Loucy (cell line): ENCODE results near the gene PDGFC.
"Not testable (repeated sequence)": the region's sequence is repeated elsewhere in the genome, so short reads cannot be mapped to it uniquely, and the experiment has no call there.

Source experiments
- H2AFZ ChIP-seq: fragments of 200-600 bp; sonication (generic); 2 replicates; pipeline ENCODE4 v1.6.0; 2016; ENCODE audit warnings: antibody characterized with exemption, mild to moderate bottlenecking, low read length, moderate library complexity
- H3F3A ChIP-seq: fragments of 200-600 bp; 2 replicates; pipeline ENCODE4 v1.6.0; 2016; ENCODE audit warnings: antibody characterized with exemption, low read depth, mild to moderate bottlenecking
- H3K27me3 ChIP-seq: fragments of 200-600 bp; sonication (generic); 2 replicates; pipeline ENCODE4 v1.6.1; 2014; ENCODE audit warnings: low read length, mild to moderate bottlenecking; ENCODE audit not compliant: insufficient read depth, poor library complexity, severe bottlenecking
- H3K36me3 ChIP-seq: fragments of 200-600 bp; sonication (generic); 2 replicates; pipeline ENCODE4 v1.6.1; 2016; ENCODE audit warnings: low read length; ENCODE audit not compliant: insufficient read depth
- H3K4me1 ChIP-seq: fragments of 200-600 bp; sonication (generic); 2 replicates; pipeline ENCODE4 v1.5.1; 2014; ENCODE audit warnings: low read length, mild to moderate bottlenecking; ENCODE audit not compliant: insufficient read depth, poor library complexity, severe bottlenecking
- H3K4me2 ChIP-seq: fragments of 200-600 bp; sonication (generic); 2 replicates; pipeline ENCODE4 v1.6.0; 2014; ENCODE audit warnings: antibody characterized with exemption, low read length, low read depth, mild to moderate bottlenecking; ENCODE audit not compliant: poor library complexity, severe bottlenecking
- H3K4me3 ChIP-seq: fragments of 200-600 bp; sonication (generic); 2 replicates; pipeline ENCODE4 v1.5.1; 2014; ENCODE audit warnings: low read length, mild to moderate bottlenecking, mixed read lengths; ENCODE audit not compliant: poor library complexity, severe bottlenecking
- H3K79me2 ChIP-seq: fragments of 200-600 bp; sonication (generic); 2 replicates; pipeline ENCODE4 v1.6.1; 2014; ENCODE audit warnings: low read length; ENCODE audit not compliant: insufficient read depth
- H3K9ac ChIP-seq: fragments of 200-600 bp; sonication (generic); 2 replicates; pipeline ENCODE4 v1.6.0; 2014; ENCODE audit warnings: mild to moderate bottlenecking, low read depth, low read length, moderate library complexity; ENCODE audit not compliant: poor library complexity, severe bottlenecking
- H3K9me2 ChIP-seq: fragments of 200-600 bp; sonication (generic); replicated peaks from 2 replicates; pipeline ENCODE4 v1.6.1; 2016; ENCODE audit warnings: low read depth, low read length, mixed read lengths
- H3K9me3 ChIP-seq: fragments of 200-600 bp; sonication (generic); 2 replicates; pipeline ENCODE4 v1.6.1; 2014; ENCODE audit warnings: mild to moderate bottlenecking, antibody characterized with exemption, low read length, low read depth; ENCODE audit not compliant: insufficient read depth
- H4K20me1 ChIP-seq: fragments of 200-600 bp; sonication (generic); 2 replicates; pipeline ENCODE4 v1.6.0; 2014; ENCODE audit warnings: antibody characterized with exemption, low read length, mild to moderate bottlenecking; ENCODE audit not compliant: insufficient read depth, poor library complexity, severe bottlenecking
- EZH2phosphoT487 ChIP-seq: fragments of 200-600 bp; IDR thresholded peaks from 2 replicates; pipeline ENCODE4 v1.6.1; 2018; ENCODE audit warnings: antibody characterized with exemption, mild to moderate bottlenecking, moderate library complexity, borderline replicate concordance
- TF ChIP-seq, protein P1 (sequence below): fragments of 200-600 bp; sonication (generic); conservative IDR thresholded peaks from 2 replicates; pipeline ENCODE4 v1.5.1; 2014; ENCODE audit warnings: mild to moderate bottlenecking, antibody characterized with exemption, low read length

Gene PDGFC

DNA sequence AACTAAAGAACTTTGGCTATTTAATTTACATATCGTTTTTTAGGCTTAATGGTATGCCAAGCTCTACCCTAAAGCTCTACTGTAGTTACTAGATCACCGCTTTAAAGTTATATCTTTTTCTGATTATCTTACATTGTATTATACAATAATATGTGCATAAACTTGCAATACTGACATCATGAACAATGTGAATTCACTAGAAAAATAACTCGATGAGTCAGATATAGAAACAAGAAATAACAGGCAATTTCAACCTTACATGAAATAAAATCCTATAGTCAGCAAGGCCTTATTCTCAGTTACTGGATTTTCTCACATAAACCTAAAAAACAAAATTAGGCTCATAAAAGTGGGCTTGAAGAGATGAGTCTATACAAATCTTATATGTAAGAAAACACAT, 32.5 kb downstream of the PDGFC start:
- H3F3A ChIP-seq = no peaks in the 10 kb centered on the region
- H3K36me3 ChIP-seq = no peaks in the 10 kb centered on the region
- no peaks in the 10 kb centered on the region for H3K9me3 ChIP-seq
- no peak overlapping the region for H3K9ac ChIP-seq
- no peak overlapping the region for H3K4me3 ChIP-seq
- no peaks in the 10 kb centered on the region for H3K27me3 ChIP-seq
- TF ChIP-seq, protein P1, sequence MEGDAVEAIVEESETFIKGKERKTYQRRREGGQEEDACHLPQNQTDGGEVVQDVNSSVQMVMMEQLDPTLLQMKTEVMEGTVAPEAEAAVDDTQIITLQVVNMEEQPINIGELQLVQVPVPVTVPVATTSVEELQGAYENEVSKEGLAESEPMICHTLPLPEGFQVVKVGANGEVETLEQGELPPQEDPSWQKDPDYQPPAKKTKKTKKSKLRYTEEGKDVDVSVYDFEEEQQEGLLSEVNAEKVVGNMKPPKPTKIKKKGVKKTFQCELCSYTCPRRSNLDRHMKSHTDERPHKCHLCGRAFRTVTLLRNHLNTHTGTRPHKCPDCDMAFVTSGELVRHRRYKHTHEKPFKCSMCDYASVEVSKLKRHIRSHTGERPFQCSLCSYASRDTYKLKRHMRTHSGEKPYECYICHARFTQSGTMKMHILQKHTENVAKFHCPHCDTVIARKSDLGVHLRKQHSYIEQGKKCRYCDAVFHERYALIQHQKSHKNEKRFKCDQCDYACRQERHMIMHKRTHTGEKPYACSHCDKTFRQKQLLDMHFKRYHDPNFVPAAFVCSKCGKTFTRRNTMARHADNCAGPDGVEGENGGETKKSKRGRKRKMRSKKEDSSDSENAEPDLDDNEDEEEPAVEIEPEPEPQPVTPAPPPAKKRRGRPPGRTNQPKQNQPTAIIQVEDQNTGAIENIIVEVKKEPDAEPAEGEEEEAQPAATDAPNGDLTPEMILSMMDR = no peak
- no peak for TF ChIP-seq EZH2phosphoT487
- no peak overlapping the region for H3K4me2 ChIP-seq
- no peaks in the 10 kb centered on the region for H3K4me1 ChIP-seq
- H2AFZ ChIP-seq = no peak overlapping the region
- H3K9me2 ChIP-seq = no peaks in the 10 kb centered on the region
- H4K20me1 ChIP-seq = no peaks in the 10 kb centered on the region
- no peaks in the 10 kb centered on the region for H3K79me2 ChIP-seq

DNA sequence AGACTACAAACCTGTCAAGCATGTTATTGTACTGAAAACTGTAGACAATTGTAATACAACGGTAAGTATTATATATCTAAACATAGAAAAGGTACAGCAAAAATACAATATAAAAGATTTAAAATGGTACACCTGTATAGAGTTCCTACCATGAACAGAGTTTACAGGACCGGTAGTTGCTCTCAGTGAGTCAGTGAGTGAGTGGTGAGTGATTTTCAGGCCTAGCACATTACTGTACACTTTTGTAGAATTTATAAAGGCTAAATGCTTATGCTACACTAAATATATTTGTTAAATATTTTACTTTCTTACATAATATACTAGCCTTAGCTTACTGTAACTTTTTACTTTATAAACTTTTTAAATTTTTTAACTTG, 37.4 kb downstream of the PDGFC start:
- Histone ChIP-seq H3K36me3 (no peaks in the 10 kb centered on the region), H2AFZ (no peak overlapping the region), H3K9ac (no peak overlapping the region), H3K4me3 (no peak overlapping the region), H3K79me2 (no peaks in the 10 kb centered on the region), H3K9me2 (no peaks in the 10 kb centered on the region), H4K20me1 (no peaks in the 10 kb centered on the region), H3F3A (no peaks in the 10 kb centered on the region), H3K27me3 (no peaks in the 10 kb centered on the region), H3K4me1 (no peaks in the 10 kb centered on the region), H3K4me2 (no peak overlapping the region), H3K9me3 (no peaks in the 10 kb centered on the region)
- TF ChIP-seq, protein P1 = no peak
- TF ChIP-seq EZH2phosphoT487 = no peak

DNA sequence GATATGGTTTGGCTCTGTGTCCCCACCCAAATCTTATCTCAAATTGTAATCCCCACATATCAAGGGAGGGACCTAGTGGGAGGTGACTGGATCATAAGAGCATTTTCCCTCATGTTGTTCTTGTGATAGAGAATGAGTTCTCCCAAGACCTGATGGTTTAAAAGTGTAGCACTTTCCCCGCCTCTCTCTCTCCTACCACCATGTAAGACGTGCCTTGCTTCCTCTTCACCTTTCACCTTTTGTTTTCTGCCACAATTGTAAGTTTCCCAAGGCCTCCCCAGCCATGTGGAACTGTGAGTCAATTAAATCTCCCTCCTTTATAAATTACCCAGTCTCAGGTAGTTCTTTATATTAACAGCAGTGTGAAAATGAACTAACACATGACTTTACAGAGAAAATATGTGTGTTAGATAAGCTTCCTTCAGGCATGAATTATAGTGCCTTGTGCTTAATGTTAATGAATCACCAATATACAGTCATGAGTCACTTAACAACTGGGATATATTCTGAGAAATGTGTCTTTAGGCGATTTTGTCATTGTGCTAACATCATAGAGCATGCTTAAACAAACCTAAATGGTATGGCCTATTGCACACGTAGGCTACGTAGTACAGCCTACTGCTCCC, 37.9 kb downstream of the PDGFC start:
- no peak overlapping the region for H3K4me3 ChIP-seq
- no peak overlapping the region for H2AFZ ChIP-seq
- no peaks in the 10 kb centered on the region for H3K9me2 ChIP-seq
- H3K36me3 ChIP-seq = no peaks in the 10 kb centered on the region
- no peaks in the 10 kb centered on the region for H3K9me3 ChIP-seq
- no peaks in the 10 kb centered on the region for H3K4me1 ChIP-seq
- H3K27me3 ChIP-seq = no peaks in the 10 kb centered on the region
- no peak for TF ChIP-seq EZH2phosphoT487
- TF ChIP-seq, protein P1 = no peak
- H3F3A ChIP-seq = no peaks in the 10 kb centered on the region
- H3K79me2 ChIP-seq = no peaks in the 10 kb centered on the region
- H3K4me2 ChIP-seq = no peak overlapping the region
- no peak overlapping the region for H3K9ac ChIP-seq
- H4K20me1 ChIP-seq = no peaks in the 10 kb centered on the region

DNA sequence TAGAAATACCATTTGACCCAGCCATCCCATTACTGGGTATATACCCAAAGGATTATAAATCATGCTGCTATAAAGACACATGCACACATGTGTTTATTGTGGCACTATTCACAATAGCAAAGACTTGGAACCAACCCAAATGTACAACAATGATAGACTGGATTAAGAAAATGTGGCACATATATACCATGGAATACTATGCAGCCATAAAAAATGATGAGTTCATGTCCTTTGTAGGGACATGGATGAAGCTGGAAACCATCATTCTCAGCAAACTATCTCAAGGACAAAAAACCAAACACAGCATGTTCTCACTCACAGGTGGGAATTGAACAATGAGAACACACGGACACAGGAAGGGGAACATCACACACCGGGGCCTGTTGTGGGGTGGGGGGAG, 39.2 kb downstream of the PDGFC start:
- not testable (repeated sequence) for H3K79me2 ChIP-seq, H3K9me3 ChIP-seq, H3K36me3 ChIP-seq, H2AFZ ChIP-seq, H3K27me3 ChIP-seq, H3K9ac ChIP-seq, H3F3A ChIP-seq, H3K4me2 ChIP-seq, H3K9me2 ChIP-seq, H3K4me3 ChIP-seq, H3K4me1 ChIP-seq, H4K20me1 ChIP-seq
